HG02981 (cell line): ENCODE data around the gene DUOXA1.
A peak's percentile ranks its signal among the peaks of the same experiment; 100 is the strongest.

Experiments used
- ATAC-seq: cut with Tn5 transposase; IDR thresholded peaks from one replicate; pipeline ENCODE4 v1.9.1; 2021; ENCODE audit warnings: mild to moderate bottlenecking, moderate library complexity; ENCODE audit not compliant: unreplicated experiment

Gene DUOXA1

GRCh38 chr15:45129651-45130129 is at the start of gene DUOXA1, which contains the start of gene DUOX1:
DUOXA1 (minus strand) TSS chr15:45129879; CDS start chr15:45123014, 6,865 bp downstream.
DUOX1 (plus strand) TSS chr15:45129994; CDS start chr15:45131967, 1,973 bp downstream.
- ATAC-seq, result no peak

GRCh38 chr15:45177285-45177684 is 47.6 kb upstream of the DUOXA1 start:
- no peak for ATAC-seq

- no peak for ATAC-seq
Measured at GRCh38 chr15:45174577-45174976, 44.9 kb upstream of the DUOXA1 start.

- no peak for ATAC-seq
Measured at GRCh38 chr15:45174069-45174468, 44.4 kb upstream of the DUOXA1 start.

GRCh38 chr15:45171912-45172311 is 42.2 kb upstream of the DUOXA1 start:
- ATAC-seq, result no peak

GRCh38 chr15:45169608-45170480 is 40.2 kb upstream of the DUOXA1 start:
- no peak for ATAC-seq

GRCh38 chr15:45168751-45169551 is 39.3 kb upstream of the DUOXA1 start:
- ATAC-seq, result no peak

- no peak for ATAC-seq
Measured at GRCh38 chr15:45168286-45168685, 38.6 kb upstream of the DUOXA1 start.

- no peak for ATAC-seq
Measured at GRCh38 chr15:45167631-45168205, 38.0 kb upstream of the DUOXA1 start.

GRCh38 chr15:45166834-45167630 is 37.4 kb upstream of the DUOXA1 start:
- ATAC-seq, result peak; percentile 90

- ATAC-seq, result no peak
Measured at GRCh38 chr15:45165536-45165935, 35.9 kb upstream of the DUOXA1 start.

GRCh38 chr15:45164914-45165313 is 35.2 kb upstream of the DUOXA1 start:
- no peak for ATAC-seq

GRCh38 chr15:45163508-45163856 is 33.8 kb upstream of the DUOXA1 start:
- no peak for ATAC-seq

- peak; percentile 41 for ATAC-seq
Measured at GRCh38 chr15:45162771-45163507, 33.3 kb upstream of the DUOXA1 start.

- ATAC-seq, result no peak
Measured at GRCh38 chr15:45161666-45162065, 32.0 kb upstream of the DUOXA1 start.

GRCh38 chr15:45157974-45158373 is 28.3 kb upstream of the DUOXA1 start:
- no peak for ATAC-seq

- no peak for ATAC-seq
Measured at GRCh38 chr15:45156744-45157455, 27.2 kb upstream of the DUOXA1 start.

- ATAC-seq, result no peak
Measured at GRCh38 chr15:45155739-45156138, 26.1 kb upstream of the DUOXA1 start.
